HG02571 (cell line): ENCODE measurements around the gene MMADHC.
"Not testable (repeated sequence)": the region's sequence is repeated elsewhere in the genome, so short reads cannot be mapped to it uniquely, and the experiment has no call there.

ENCODE experiments used
- ATAC-seq: cut with Tn5 transposase; IDR thresholded peaks from one replicate; pipeline ENCODE4 v1.9.1; 2021; ENCODE audit warnings: mild to moderate bottlenecking, moderate library complexity; ENCODE audit not compliant: unreplicated experiment

MMADHC gene

GRCh38 chr2:149595056-149595963 lies 7.7 kb upstream of the MMADHC start:
- no peak for ATAC-seq

- ATAC-seq = no peak
Observed at GRCh38 chr2:149594411-149594810, 6.8 kb upstream of the MMADHC start.

- peak; percentile 15 for ATAC-seq
Observed at GRCh38 chr2:149587950-149588487, 444 bp upstream of the MMADHC start.

- ATAC-seq = no peak
Observed at GRCh38 chr2:149586898-149587219, 716 bp downstream of the MMADHC start.

- ATAC-seq = no peak
Observed at GRCh38 chr2:149586063-149586462, 1.5 kb downstream of the MMADHC start.

- ATAC-seq = no peak
Observed at GRCh38 chr2:149585166-149585885, 2.2 kb downstream of the MMADHC start.

- ATAC-seq = no peak
Observed at GRCh38 chr2:149579972-149580882, 7.3 kb downstream of the MMADHC start.

- ATAC-seq = no peak
Observed at GRCh38 chr2:149577269-149577668, 10.3 kb downstream of the MMADHC start.

GRCh38 chr2:149575752-149576151 lies 11.8 kb downstream of the MMADHC start:
- ATAC-seq = no peak

GRCh38 chr2:149575277-149575676 lies 12.3 kb downstream of the MMADHC start:
- ATAC-seq = no peak

- no peak for ATAC-seq
Observed at GRCh38 chr2:149573760-149574159, 13.8 kb downstream of the MMADHC start.

GRCh38 chr2:149572102-149572953 lies 15.2 kb downstream of the MMADHC start:
- no peak for ATAC-seq

GRCh38 chr2:149568138-149568537 lies 19.4 kb downstream of the MMADHC start:
- ATAC-seq = no peak

GRCh38 chr2:149566652-149567051 lies 20.9 kb downstream of the MMADHC start:
- ATAC-seq = no peak

- ATAC-seq = not testable (repeated sequence)
Observed at GRCh38 chr2:149565625-149566024, 21.9 kb downstream of the MMADHC start.

GRCh38 chr2:149564983-149565382 lies 22.6 kb downstream of the MMADHC start:
- no peak for ATAC-seq

- no peak for ATAC-seq
Observed at GRCh38 chr2:149564097-149564496, 23.5 kb downstream of the MMADHC start.

- peak; percentile 91 for ATAC-seq
Observed at GRCh38 chr2:149562324-149562723, 25.3 kb downstream of the MMADHC start.

- no peak for ATAC-seq
Observed at GRCh38 chr2:149561309-149561926, 26.2 kb downstream of the MMADHC start.
